H1 (cell line): ENCODE results near the gene SAMMSON. TPM values are rescaled to one million over a fixed set of nuclear protein-coding genes. Genes with fewer than 3 reads are reported as not detected.

Experiments
- CTCF ChIA-PET: fragments of 300-600 bp; sonication (Branson Sonifier 250); formaldehyde crosslinking; loops from one replicate; lab custom pipeline; 2021; ENCODE audit not compliant: partially characterized antibody; lab: Charles Lee
- POLR2A ChIA-PET: fragments of 300-600 bp; sonication (Branson Sonifier 250); formaldehyde crosslinking; loops from one replicate; lab custom pipeline; 2021; ENCODE audit warnings: inconsistent platforms; ENCODE audit not compliant: partially characterized antibody; lab: Charles Lee
- DNase-seq, 2 experiments: peaks; one replicate each; pipeline versions ENCODE4 v3.0.0 to v3.0.0-alpha.2; 2010 to 2022; ENCODE audit warnings: low spot score in 2 of 2, low read depth in 1 of 2, mixed read lengths in 1 of 2
- FAIRE-seq: peaks from 2 replicates; lab custom pipeline; 2011; peaks lifted over from hg19 to GRCh38; lab: Jason Lieb, UNC
- H2AFZ ChIP-seq: 2 replicates; pipeline ENCODE4 v1.8.1; 2012; ENCODE audit warnings: low read length, inconsistent platforms
- H2AK5ac ChIP-seq: 2 replicates; pipeline ENCODE4 v1.6.1; 2013; ENCODE audit warnings: low read depth, low read length
- H2BK120ac ChIP-seq: replicated peaks from 2 replicates; pipeline ENCODE3; 2013; ENCODE audit warnings: low read depth, low read length, inconsistent platforms
- H2BK12ac ChIP-seq: 2 replicates; pipeline ENCODE4 v1.6.1; 2013; ENCODE audit warnings: low read depth, low read length
- H2BK15ac ChIP-seq: 2 replicates; pipeline ENCODE4 v1.6.1; 2013; ENCODE audit warnings: low read length
- H2BK20ac ChIP-seq: 2 replicates; pipeline ENCODE4 v1.6.1; 2013; ENCODE audit warnings: low read length
- H2BK5ac ChIP-seq: 2 replicates; pipeline ENCODE4 v1.6.1; 2013; ENCODE audit warnings: low read depth, low read length
- H3K14ac ChIP-seq: 2 replicates; pipeline ENCODE4 v1.6.1; 2013; ENCODE audit warnings: inconsistent platforms; ENCODE audit not compliant: insufficient read length
- H3K18ac ChIP-seq: 2 replicates; pipeline ENCODE4 v1.6.1; 2013; ENCODE audit warnings: low read length; ENCODE audit errors: extremely low read depth
- H3K23ac ChIP-seq: 2 replicates; pipeline ENCODE4 v1.6.1; 2013; ENCODE audit warnings: inconsistent platforms; ENCODE audit not compliant: insufficient read length
- H3K23me2 ChIP-seq: 2 replicates; pipeline ENCODE4 v1.6.1; 2013; ENCODE audit warnings: low read depth, low read length
- H3K27ac ChIP-seq: 2 replicates; pipeline ENCODE4 v1.6.1; 2011; ENCODE audit warnings: low read depth, low read length, inconsistent platforms
- H3K27me3 ChIP-seq, 4 experiments: replicated peaks in 1 of 4; 1 replicate in 1 of 4; 2 replicates in 3 of 4; pipeline versions ENCODE4 v1.6.1 to v1.8.1; 2011 to 2013; ENCODE audit warnings: low read length in 3 of 4, mild to moderate bottlenecking in 3 of 4, inconsistent platforms in 2 of 4, mixed read lengths in 2 of 4, moderate library complexity in 1 of 4; ENCODE audit not compliant: control insufficient read depth in 3 of 4, insufficient read depth in 3 of 4; ENCODE audit errors: extremely low read depth in 1 of 4
- H3K36me3 ChIP-seq, 4 experiments: 2 replicates each; pipeline versions ENCODE4 v1.6.1 to v1.8.1; 2011 to 2013; ENCODE audit warnings: mild to moderate bottlenecking in 4 of 4, low read length in 3 of 4, moderate library complexity in 2 of 4, control low read depth in 1 of 4, inconsistent platforms in 1 of 4; ENCODE audit not compliant: insufficient read depth in 4 of 4, control insufficient read depth in 2 of 4
- H3K4ac ChIP-seq: replicated peaks from 2 replicates; pipeline ENCODE3; 2013; ENCODE audit warnings: low read length, low read depth, mixed read lengths, inconsistent platforms; ENCODE audit not compliant: insufficient read length
- H3K4me1 ChIP-seq, 4 experiments: replicated peaks in 1 of 4; 1 replicate in 1 of 4; 2 replicates in 3 of 4; pipeline versions ENCODE4 v1.6.1 to v1.8.1; 2011 to 2013; ENCODE audit warnings: low read length in 3 of 4, inconsistent platforms in 2 of 4, mixed read lengths in 1 of 4; ENCODE audit not compliant: insufficient read depth in 4 of 4, control insufficient read depth in 3 of 4
- H3K4me2 ChIP-seq, 2 experiments: 2 replicates each; pipeline versions ENCODE4 v1.6.1 to v1.8.1; 2011 to 2013; ENCODE audit warnings: low read depth in 2 of 2, low read length in 2 of 2, control low read depth in 1 of 2, inconsistent platforms in 1 of 2, mild to moderate bottlenecking in 1 of 2; ENCODE audit not compliant: insufficient read depth in 1 of 2
- H3K4me3 ChIP-seq, 4 experiments: fragments of 200-600, 300-600 bp in 1 of 4; sonication (generic), shearing (Covaris generic), sonication (Bioruptor Twin) in 1 of 4; 2 replicates each; pipeline versions ENCODE4 v1.5.1 to v1.8.1; 2011 to 2016; ENCODE audit warnings: low read length in 4 of 4, low read depth in 3 of 4, control low read depth in 2 of 4, inconsistent platforms in 2 of 4, mild to moderate bottlenecking in 2 of 4, mixed read lengths in 1 of 4, moderate library complexity in 1 of 4; ENCODE audit not compliant: insufficient read depth in 2 of 4; ENCODE audit errors: extremely low read depth in 1 of 4
- H3K56ac ChIP-seq: replicated peaks from 2 replicates; pipeline ENCODE3; 2013; ENCODE audit warnings: low read depth, mild to moderate bottlenecking, mixed read lengths, low read length, inconsistent platforms; ENCODE audit not compliant: insufficient read length
- H3K79me1 ChIP-seq: 2 replicates; pipeline ENCODE4 v1.6.1; 2013; ENCODE audit warnings: low read depth, low read length, control low read depth
- H3K79me2 ChIP-seq, 2 experiments: 2 replicates each; pipeline versions ENCODE4 v1.6.1 to v1.8.1; 2012 to 2013; ENCODE audit warnings: low read length in 2 of 2, mild to moderate bottlenecking in 2 of 2, inconsistent platforms in 1 of 2; ENCODE audit not compliant: insufficient read depth in 2 of 2, control insufficient read depth in 1 of 2
- H3K9ac ChIP-seq, 4 experiments: replicated peaks in 1 of 4; 1 replicate in 1 of 4; 2 replicates in 3 of 4; pipeline versions ENCODE4 v1.6.1 to v1.8.1; 2011 to 2013; ENCODE audit warnings: low read depth in 3 of 4, low read length in 3 of 4, control low read depth in 2 of 4, mild to moderate bottlenecking in 2 of 4, moderate library complexity in 2 of 4, inconsistent platforms in 1 of 4; ENCODE audit errors: extremely low read depth in 1 of 4
- H3K9me3 ChIP-seq, 2 experiments: 2 replicates each; pipeline versions ENCODE4 v1.6.1 to v1.8.1; 2012 to 2013; ENCODE audit warnings: mild to moderate bottlenecking in 2 of 2, moderate library complexity in 2 of 2, control low read depth in 1 of 2, inconsistent platforms in 1 of 2, low read depth in 1 of 2, low read length in 1 of 2, mixed read lengths in 1 of 2; ENCODE audit not compliant: insufficient read depth in 2 of 2
- H4K20me1 ChIP-seq, 2 experiments: replicated peaks in 1 of 2; 2 replicates each; pipeline versions ENCODE3 to v1.8.1; 2011 to 2013; ENCODE audit warnings: inconsistent platforms in 2 of 2, low read length in 2 of 2, mild to moderate bottlenecking in 1 of 2; ENCODE audit not compliant: insufficient read depth in 2 of 2, control insufficient read depth in 1 of 2
- H4K5ac ChIP-seq: 2 replicates; pipeline ENCODE4 v1.6.1; 2013; ENCODE audit warnings: low read length, low read depth, mixed read lengths, inconsistent platforms; ENCODE audit not compliant: insufficient read length
- H4K8ac ChIP-seq: 2 replicates; pipeline ENCODE4 v1.8.0; 2013; ENCODE audit warnings: mild to moderate bottlenecking, moderate library complexity, low read length, inconsistent platforms; ENCODE audit not compliant: insufficient read depth; ENCODE audit errors: extremely low read depth
- H4K91ac ChIP-seq: replicated peaks from 2 replicates; pipeline ENCODE3; 2013; ENCODE audit warnings: low read length, mixed read lengths, inconsistent platforms; ENCODE audit not compliant: insufficient read length
- GTF2F1 ChIP-seq: IDR thresholded peaks from 2 replicates; pipeline ENCODE4 v1.6.1; 2012; ENCODE audit warnings: low read depth, low read length, improper control_type of control experiment, borderline replicate concordance
- MAX ChIP-seq: IDR thresholded peaks from 2 replicates; pipeline ENCODE4 v1.6.1; 2012; ENCODE audit warnings: inconsistent platforms
- SP2 ChIP-seq: IDR thresholded peaks from 2 replicates; pipeline ENCODE4 v1.6.1; 2012; ENCODE audit warnings: mild to moderate bottlenecking, low read length, inconsistent platforms
- TAF7 ChIP-seq: optimal IDR thresholded peaks from 2 replicates; pipeline ENCODE3; 2011; ENCODE audit warnings: low read depth, mild to moderate bottlenecking, inconsistent platforms, low read length, moderate library complexity, borderline replicate concordance
- WGBS, 2 experiments: shearing (Covaris generic) in 1 of 2; methylation state at CpG; one replicate each; pipeline versions ENCODE4 v1.1.6 to v1.1.7; 2013 to 2015; ENCODE audit warnings: low lambda C conversion rate in 2 of 2, mixed read lengths in 2 of 2, inconsistent platforms in 1 of 2, low coverage in 1 of 2, missing lambda C conversion rate in 1 of 2; ENCODE audit not compliant: insufficient replicate concordance in 2 of 2, insufficient coverage in 1 of 2, insufficient read length in 1 of 2; ENCODE audit errors: extremely low coverage in 1 of 2, missing lambda C conversion rate in 1 of 2; 5-methylcytosine and 5-hydroxymethylcytosine counted together
- polyA plus RNA-seq, 7 experiments: library from polyadenylated mRNA; depleted of rRNA in 3 of 7; stranded (reverse) in 5 of 7; unstranded in 2 of 7; fragments of >200 nt in 5 of 7; fragments of 200-250 nt in 2 of 7; gene quantifications; 1 replicate in 5 of 7; 2 replicates in 1 of 7; 4 replicates in 1 of 7; pipeline versions ENCODE4 v1.2.1 to v1.2.3, GENCODE V29; 2011 to 2013; ENCODE audit warnings: missing spikeins in 2 of 7, mixed read lengths in 2 of 7
- total RNA-seq: library from RNA; stranded (reverse); fragmentation: NEBNext Ultra II Directional; extraction: Animal tissue kit (Norgen Biotek cat#: 25700); gene quantifications from 2 replicates; pipeline ENCODE4 v1.2.1, GENCODE V29; 2021

The SAMMSON gene
- total and polyA plus RNA-seq, 2 of the 8 experiments (the other 6 are each of a cell fraction or from before 2014, with no cell fraction given), result not detected

DNA sequence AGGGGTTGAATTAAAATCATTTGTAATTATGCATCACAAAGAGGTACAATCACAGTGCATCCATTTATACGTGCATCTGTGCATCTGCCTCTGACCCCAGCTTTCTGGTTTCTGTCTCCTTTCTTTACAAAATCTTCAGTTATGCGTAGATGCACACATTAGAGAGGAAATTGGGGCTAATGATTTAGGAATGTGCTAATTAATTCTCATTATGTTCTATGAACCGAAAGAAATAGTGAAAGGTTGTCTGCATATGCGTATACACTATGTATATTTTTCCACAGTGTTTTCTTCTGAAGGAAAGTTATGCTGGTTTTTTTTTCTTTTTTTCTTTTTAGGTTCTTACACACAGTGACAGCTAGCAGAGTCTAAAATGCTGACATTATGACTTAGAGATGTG, 71.6 kb downstream of the SAMMSON start:
- Histone ChIP-seq H3K27me3 (peaks cover 0 to 1% (median 0%) of the 10 kb centered on the region in 4 experiments; a peak in 1 of 7 replicates), H3K9ac (no peak overlapping the region), H3K36me3 (no peaks in the 10 kb centered on the region), H2AK5ac (no peak overlapping the region), H3K79me1 (no peaks in the 10 kb centered on the region), H2BK15ac (no peak overlapping the region), H4K91ac (no peak overlapping the region), H3K14ac (no peak overlapping the region), H3K79me2 (no peaks in the 10 kb centered on the region), H3K4ac (no peak overlapping the region), H2AFZ (no peak overlapping the region), H3K9me3 (no peaks in the 10 kb centered on the region), H2BK20ac (no peak overlapping the region), H2BK12ac (no peak overlapping the region), H3K4me1 (peaks cover 0 to 10% (median 2%) of the 10 kb centered on the region in 4 experiments; a peak in 3 of 7 replicates), H4K20me1 (no peaks in the 10 kb centered on the region), H3K56ac (no peak overlapping the region), H3K23ac (no peak overlapping the region), H2BK120ac (no peak overlapping the region), H3K4me2 (peak overlapping the region; percentile 42 to 59; a peak in 3 of 4 replicates), H3K4me3 (peak overlapping the region in 1 of 4 experiments; percentile 51; a peak in 2 of 8 replicates), H3K18ac (no peak overlapping the region), H3K27ac (no peak overlapping the region), H4K5ac (no peak overlapping the region), H2BK5ac (no peak overlapping the region), H3K23me2 (no peaks in the 10 kb centered on the region), H4K8ac (no peak overlapping the region)
- FAIRE-seq (no peak), DNase-seq (no peak)
- WGBS, 2 experiments, result 41% methylated on average over 4 of the region's 4 CpGs; no CpG with 5 or more reads in 1 of the 2 experiments
- POLR2A ChIA-PET, result no interaction called here
- TF ChIP-seq MAX (no peak), GTF2F1 (no peak), TAF7 (no peak), SP2 (no peak)
- CTCF ChIA-PET, result interaction anchor here (0.6 to 1.6 kb wide), 6 partner anchors 8 to 583 kb away, joined by 3 to 5 read pairs (median 4); no protein-coding TSS in a partner anchor
